GM12801 (cell line): ENCODE measurements around the gene NPC1L1.

Experiments used
- TF ChIP-seq, protein P1 (sequence below): IDR thresholded peaks from one replicate; pipeline ENCODE4 v1.5.1; 2011; ENCODE audit warnings: control low read depth; ENCODE audit not compliant: insufficient read length; ENCODE audit errors: extremely low read depth

Gene NPC1L1, protein sequence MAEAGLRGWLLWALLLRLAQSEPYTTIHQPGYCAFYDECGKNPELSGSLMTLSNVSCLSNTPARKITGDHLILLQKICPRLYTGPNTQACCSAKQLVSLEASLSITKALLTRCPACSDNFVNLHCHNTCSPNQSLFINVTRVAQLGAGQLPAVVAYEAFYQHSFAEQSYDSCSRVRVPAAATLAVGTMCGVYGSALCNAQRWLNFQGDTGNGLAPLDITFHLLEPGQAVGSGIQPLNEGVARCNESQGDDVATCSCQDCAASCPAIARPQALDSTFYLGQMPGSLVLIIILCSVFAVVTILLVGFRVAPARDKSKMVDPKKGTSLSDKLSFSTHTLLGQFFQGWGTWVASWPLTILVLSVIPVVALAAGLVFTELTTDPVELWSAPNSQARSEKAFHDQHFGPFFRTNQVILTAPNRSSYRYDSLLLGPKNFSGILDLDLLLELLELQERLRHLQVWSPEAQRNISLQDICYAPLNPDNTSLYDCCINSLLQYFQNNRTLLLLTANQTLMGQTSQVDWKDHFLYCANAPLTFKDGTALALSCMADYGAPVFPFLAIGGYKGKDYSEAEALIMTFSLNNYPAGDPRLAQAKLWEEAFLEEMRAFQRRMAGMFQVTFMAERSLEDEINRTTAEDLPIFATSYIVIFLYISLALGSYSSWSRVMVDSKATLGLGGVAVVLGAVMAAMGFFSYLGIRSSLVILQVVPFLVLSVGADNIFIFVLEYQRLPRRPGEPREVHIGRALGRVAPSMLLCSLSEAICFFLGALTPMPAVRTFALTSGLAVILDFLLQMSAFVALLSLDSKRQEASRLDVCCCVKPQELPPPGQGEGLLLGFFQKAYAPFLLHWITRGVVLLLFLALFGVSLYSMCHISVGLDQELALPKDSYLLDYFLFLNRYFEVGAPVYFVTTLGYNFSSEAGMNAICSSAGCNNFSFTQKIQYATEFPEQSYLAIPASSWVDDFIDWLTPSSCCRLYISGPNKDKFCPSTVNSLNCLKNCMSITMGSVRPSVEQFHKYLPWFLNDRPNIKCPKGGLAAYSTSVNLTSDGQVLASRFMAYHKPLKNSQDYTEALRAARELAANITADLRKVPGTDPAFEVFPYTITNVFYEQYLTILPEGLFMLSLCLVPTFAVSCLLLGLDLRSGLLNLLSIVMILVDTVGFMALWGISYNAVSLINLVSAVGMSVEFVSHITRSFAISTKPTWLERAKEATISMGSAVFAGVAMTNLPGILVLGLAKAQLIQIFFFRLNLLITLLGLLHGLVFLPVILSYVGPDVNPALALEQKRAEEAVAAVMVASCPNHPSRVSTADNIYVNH (N-terminal part only)

DNA sequence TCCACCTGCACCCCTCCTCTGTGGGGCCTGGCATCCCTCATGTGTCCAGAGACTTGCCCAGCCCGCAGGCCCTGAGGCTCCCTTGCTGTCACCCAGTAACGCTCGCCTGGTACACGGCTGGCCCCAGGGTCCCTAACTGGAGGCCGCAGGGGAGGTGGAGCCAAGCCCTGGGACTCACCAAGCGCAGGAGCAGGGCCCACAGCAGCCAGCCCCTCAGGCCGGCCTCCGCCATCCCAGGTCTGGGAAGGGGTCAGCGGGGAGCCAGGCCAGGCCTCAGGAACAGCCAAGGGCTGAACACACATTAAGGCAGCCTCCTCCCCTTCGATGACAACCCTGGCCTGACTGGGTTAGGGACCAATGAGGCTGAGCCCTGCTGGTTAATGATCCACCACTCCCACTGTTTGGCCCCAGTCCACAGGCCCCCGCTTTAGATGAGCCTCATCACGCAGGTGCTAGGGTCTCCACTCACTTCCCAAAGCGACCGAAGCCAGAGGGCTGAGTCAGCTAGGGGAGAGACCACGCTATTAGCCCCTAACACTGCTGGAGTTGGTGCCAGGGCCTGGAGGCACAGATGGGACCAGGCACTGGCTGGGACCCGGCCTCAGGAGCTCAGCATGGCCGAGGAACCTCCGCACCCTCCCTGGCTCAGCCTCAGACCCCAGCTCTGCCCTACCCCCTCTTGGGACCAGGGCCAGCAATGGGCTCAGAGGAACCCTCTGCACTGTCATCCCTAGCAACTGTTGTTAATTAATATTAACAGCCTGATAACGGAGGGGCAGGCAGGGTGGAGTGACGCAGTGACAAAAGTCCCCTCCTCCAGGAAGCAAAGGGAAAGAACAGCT, at the start of gene NPC1L1:
NPC1L1 (minus strand) TSS at position 303 of the 842 bp plus-strand sequence; CDS start at position 232, 71 bp downstream.
- TF ChIP-seq, protein P1, sequence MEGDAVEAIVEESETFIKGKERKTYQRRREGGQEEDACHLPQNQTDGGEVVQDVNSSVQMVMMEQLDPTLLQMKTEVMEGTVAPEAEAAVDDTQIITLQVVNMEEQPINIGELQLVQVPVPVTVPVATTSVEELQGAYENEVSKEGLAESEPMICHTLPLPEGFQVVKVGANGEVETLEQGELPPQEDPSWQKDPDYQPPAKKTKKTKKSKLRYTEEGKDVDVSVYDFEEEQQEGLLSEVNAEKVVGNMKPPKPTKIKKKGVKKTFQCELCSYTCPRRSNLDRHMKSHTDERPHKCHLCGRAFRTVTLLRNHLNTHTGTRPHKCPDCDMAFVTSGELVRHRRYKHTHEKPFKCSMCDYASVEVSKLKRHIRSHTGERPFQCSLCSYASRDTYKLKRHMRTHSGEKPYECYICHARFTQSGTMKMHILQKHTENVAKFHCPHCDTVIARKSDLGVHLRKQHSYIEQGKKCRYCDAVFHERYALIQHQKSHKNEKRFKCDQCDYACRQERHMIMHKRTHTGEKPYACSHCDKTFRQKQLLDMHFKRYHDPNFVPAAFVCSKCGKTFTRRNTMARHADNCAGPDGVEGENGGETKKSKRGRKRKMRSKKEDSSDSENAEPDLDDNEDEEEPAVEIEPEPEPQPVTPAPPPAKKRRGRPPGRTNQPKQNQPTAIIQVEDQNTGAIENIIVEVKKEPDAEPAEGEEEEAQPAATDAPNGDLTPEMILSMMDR: no peak

DNA sequence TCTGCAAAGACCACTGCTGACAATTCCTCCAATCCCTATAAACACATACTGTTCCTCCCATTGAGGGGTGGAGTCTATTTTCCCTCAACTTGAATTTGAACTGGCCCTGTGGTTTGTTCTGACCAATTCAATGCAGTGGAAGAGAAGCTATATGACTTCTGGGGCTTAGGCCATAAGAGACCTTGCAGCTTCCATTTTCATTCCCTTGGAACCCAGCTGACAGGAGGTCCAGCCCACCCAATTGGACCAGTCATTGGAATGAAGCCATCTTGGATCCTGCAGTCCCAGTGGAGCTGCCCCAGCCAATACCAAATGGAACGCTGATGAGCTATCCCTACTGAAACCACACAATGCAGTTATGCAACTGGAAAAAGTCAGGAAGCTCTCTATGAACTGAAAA, 49.8 kb upstream of the NPC1L1 start:
- TF ChIP-seq, protein P1: no peak

DNA sequence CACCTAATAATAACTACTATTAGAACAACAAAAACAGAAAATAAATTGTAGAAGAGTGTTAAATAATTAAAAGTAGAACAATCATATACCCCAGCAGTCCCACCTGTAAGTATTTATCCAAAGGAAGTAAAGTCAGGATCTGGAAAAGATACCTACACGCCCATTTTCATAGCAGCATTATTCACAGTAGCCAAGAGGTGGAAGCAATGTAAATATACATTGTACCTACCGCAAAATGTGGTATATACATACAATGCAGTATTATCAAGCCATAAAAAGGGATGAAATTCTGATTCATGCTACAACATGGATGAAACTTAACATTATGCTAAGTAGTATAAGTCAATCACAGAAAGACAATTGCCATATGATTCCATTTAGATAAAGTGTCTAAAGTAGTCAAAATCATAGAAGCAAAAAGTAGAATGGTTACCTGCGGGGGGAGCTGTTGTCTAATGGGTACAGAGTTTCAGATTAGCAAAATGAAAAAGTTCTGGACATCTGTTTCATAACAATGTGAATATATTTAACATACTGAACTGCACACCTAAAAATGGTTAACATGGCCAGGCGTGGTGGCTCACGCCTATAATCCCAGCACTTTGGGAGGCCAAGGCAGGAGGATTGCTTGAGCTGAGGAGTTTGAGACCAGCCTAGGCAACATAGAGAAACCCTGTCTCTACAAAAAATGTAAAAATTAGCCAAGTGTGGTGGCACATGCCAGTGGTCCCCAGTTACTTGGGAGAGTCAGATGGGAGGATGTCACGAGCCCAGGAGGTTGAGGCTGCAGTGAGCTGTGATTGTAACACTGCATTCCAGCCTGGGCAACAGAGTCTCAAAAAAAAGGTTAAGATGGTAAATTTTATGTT, 46.9 kb upstream of the NPC1L1 start:
- TF ChIP-seq, protein P1: no peak

DNA sequence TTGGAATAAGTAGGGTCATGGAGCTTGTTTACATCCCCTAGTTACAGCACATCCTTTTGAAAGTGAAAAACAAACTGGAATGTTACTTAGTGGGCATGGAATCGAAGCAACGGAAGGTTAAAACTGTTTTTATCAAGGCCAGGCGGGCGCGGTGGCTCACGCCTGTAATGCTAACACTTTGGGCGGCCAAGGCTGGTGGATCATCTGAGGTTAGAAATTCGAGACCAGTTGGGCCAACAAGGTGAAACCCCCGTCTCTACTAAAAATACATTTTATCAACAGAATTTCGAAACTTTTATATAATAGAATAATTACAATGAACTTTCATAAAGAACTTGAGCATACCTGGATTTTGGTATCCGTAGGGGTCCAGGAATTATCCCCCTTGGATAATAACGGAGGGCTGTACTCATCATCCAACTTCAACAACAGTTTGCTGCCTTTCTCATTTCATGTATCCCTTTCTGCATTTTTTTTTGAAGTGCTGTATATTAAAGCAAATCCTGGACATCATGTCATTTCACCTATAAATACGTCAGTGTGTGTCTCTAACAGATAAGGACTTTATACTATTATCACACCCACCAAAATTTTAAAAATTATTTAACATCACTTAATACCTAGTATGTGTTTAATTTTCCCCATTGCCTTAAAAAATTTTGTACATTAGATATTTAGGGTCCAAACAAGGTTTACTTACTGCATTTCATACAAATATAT, 42.2 kb upstream of the NPC1L1 start:
- TF ChIP-seq, protein P1: no peak

DNA sequence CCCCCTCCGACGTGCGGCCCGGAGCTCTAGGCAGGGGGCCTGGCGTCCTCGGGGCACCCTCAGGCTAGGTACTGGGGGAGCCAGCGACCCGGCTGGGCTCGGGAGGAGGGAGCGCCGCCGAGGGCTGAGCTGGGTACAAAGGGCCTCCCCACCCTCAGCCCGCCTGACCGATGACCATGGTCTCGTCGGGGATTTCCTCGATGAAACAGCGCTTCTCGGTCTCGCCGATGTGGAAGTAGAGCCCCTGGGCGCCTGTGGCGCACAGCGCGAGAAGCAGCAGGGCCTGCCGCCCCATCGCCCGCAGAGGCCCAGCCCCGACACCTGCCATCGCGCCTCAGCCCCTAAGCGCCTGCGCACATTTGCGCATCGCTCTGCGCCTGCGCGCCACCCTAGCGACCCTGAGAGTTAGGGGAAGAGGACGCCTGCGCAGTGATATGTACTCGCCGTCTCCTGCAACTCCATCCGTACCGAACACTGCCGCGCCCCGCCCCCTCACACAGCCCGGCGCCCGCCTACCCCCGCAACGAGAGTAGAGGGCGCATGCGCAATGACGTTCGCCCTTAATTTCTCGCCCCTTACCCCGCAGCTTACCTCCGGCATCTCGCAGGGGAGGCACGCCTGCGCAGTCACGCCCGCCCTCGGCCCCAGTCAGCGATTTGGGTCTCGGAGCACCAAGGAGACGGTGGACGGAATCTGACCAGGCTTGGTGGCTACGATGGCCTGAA, 40.9 kb upstream of the NPC1L1 start, which contains the start of gene TMED4:
TMED4 (minus strand) TSS at position 353 of the 725 bp plus-strand sequence; CDS start at position 328, 25 bp downstream.
- TF ChIP-seq, protein P1: no peak
